Trophoblast cell (in vitro differentiated cells and primary cell): ENCODE measurements around the gene NEK2.
A peak's percentile ranks its signal among the peaks of the same experiment; 100 is the strongest.

Experiments used
- DNase-seq, 2 donors: peaks; one replicate each; pipeline ENCODE4 v3.0.0-alpha.2; 2016
- H2AFZ ChIP-seq: 2 replicates; pipeline ENCODE4 v1.6.1; 2013; ENCODE audit warnings: low read length, moderate library complexity, mild to moderate bottlenecking; ENCODE audit not compliant: insufficient read depth, poor library complexity
- H2AK5ac ChIP-seq: 2 replicates; pipeline ENCODE4 v1.6.1; 2013; ENCODE audit warnings: mild to moderate bottlenecking, low read length
- H2BK120ac ChIP-seq: 2 replicates; pipeline ENCODE4 v1.6.1; 2013; ENCODE audit warnings: low read length, mild to moderate bottlenecking, moderate library complexity; ENCODE audit not compliant: insufficient read depth, poor library complexity
- H2BK12ac ChIP-seq: 2 replicates; pipeline ENCODE4 v1.6.1; 2013; ENCODE audit warnings: mild to moderate bottlenecking, low read length, moderate library complexity
- H2BK5ac ChIP-seq: 2 replicates; pipeline ENCODE4 v1.6.1; 2013; ENCODE audit warnings: low read length, low read depth, moderate library complexity, mild to moderate bottlenecking; ENCODE audit not compliant: poor library complexity
- H3K14ac ChIP-seq: 2 replicates; pipeline ENCODE4 v1.6.1; 2013; ENCODE audit warnings: mild to moderate bottlenecking, low read length
- H3K18ac ChIP-seq: 2 replicates; pipeline ENCODE4 v1.6.1; 2013; ENCODE audit warnings: mild to moderate bottlenecking, low read length
- H3K23ac ChIP-seq: 2 replicates; pipeline ENCODE4 v1.6.1; 2013; ENCODE audit warnings: low read length
- H3K27ac ChIP-seq: 2 replicates; pipeline ENCODE4 v1.5.1; 2013; ENCODE audit warnings: low read depth, mild to moderate bottlenecking, inconsistent platforms, low read length, moderate library complexity
- H3K27me3 ChIP-seq: 2 replicates; pipeline ENCODE4 v1.6.1; 2013; ENCODE audit warnings: inconsistent platforms, mild to moderate bottlenecking, low read length, moderate library complexity; ENCODE audit not compliant: insufficient read depth
- H3K36me3 ChIP-seq, 2 experiments: 1 replicate in 1 of 2; 2 replicates in 1 of 2; pipeline ENCODE4 v1.6.1; 2013; ENCODE audit warnings: low read length in 2 of 2, mild to moderate bottlenecking in 2 of 2, moderate library complexity in 1 of 2; ENCODE audit not compliant: insufficient read depth in 2 of 2, control insufficient read depth in 1 of 2
- H3K4ac ChIP-seq: 2 replicates; pipeline ENCODE4 v1.6.1; 2013; ENCODE audit warnings: low read depth, mild to moderate bottlenecking, low read length, moderate library complexity
- H3K4me1 ChIP-seq, 2 experiments: 1 replicate in 1 of 2; 2 replicates in 1 of 2; pipeline ENCODE4 v1.6.1; 2013; ENCODE audit warnings: low read length in 2 of 2, mild to moderate bottlenecking in 2 of 2, moderate library complexity in 1 of 2; ENCODE audit not compliant: insufficient read depth in 2 of 2, control insufficient read depth in 1 of 2
- H3K4me2 ChIP-seq: 2 replicates; pipeline ENCODE4 v1.6.1; 2013; ENCODE audit warnings: inconsistent platforms, mild to moderate bottlenecking, low read length, moderate library complexity
- H3K4me3 ChIP-seq: 2 replicates; pipeline ENCODE4 v1.5.1; 2013; ENCODE audit warnings: mild to moderate bottlenecking, low read depth, low read length, inconsistent platforms
- H3K79me1 ChIP-seq: one replicate; pipeline ENCODE4 v1.6.1; 2013; ENCODE audit warnings: low read length
- H3K79me2 ChIP-seq: 2 replicates; pipeline ENCODE4 v1.6.1; 2013; ENCODE audit warnings: low read length, mild to moderate bottlenecking; ENCODE audit not compliant: control insufficient read depth, insufficient read depth, poor library complexity
- H3K9ac ChIP-seq: 2 replicates; pipeline ENCODE4 v1.6.1; 2013; ENCODE audit warnings: mild to moderate bottlenecking, low read length
- H3K9me3 ChIP-seq: 2 replicates; pipeline ENCODE4 v1.6.1; 2013; ENCODE audit warnings: low read depth, mild to moderate bottlenecking, control low read depth, inconsistent platforms, low read length; ENCODE audit not compliant: insufficient read depth
- H4K12ac ChIP-seq: 2 replicates; pipeline ENCODE4 v1.6.1; 2013; ENCODE audit warnings: low read depth, mild to moderate bottlenecking, low read length, moderate library complexity
- H4K8ac ChIP-seq: 2 replicates; pipeline ENCODE4 v1.6.1; 2013; ENCODE audit warnings: low read depth, mild to moderate bottlenecking, low read length, moderate library complexity
- H4K91ac ChIP-seq: one replicate; pipeline ENCODE4 v1.6.1; 2013; ENCODE audit warnings: low read depth, mild to moderate bottlenecking, low read length, moderate library complexity
- WGBS: extraction: QIAGEN DNeasy Blood & Tissue Kit; methylation state at CpG from one replicate; pipeline ENCODE4 v1.1.7; 2013; ENCODE audit warnings: missing lambda C conversion rate; ENCODE audit not compliant: insufficient read length, insufficient coverage; ENCODE audit errors: extremely low coverage; 5-methylcytosine and 5-hydroxymethylcytosine counted together

NEK2 gene

GRCh38 chr1:211705467-211706091 lies 30.2 kb upstream of the NEK2 start:
- peaks cover 0 to 4% of the 10 kb centered on the region in 2 experiments for H3K4me1 ChIP-seq
- no peak overlapping the region for H2BK5ac ChIP-seq
- H3K4ac ChIP-seq, result no peak overlapping the region
- no peaks in the 10 kb centered on the region for H3K27me3 ChIP-seq
- H3K79me2 ChIP-seq, result no peaks in the 10 kb centered on the region
- no peak overlapping the region for H3K27ac ChIP-seq
- H4K12ac ChIP-seq, result no peak overlapping the region
- no peak overlapping the region for H3K4me3 ChIP-seq
- H3K9ac ChIP-seq, result no peak overlapping the region
- no peak overlapping the region for H3K23ac ChIP-seq
- H2BK12ac ChIP-seq, result no peak overlapping the region
- no peaks in the 10 kb centered on the region for H3K9me3 ChIP-seq
- no peak overlapping the region for H3K18ac ChIP-seq
- no peak overlapping the region for H3K4me2 ChIP-seq
- no peaks in the 10 kb centered on the region for H3K79me1 ChIP-seq
- H2BK120ac ChIP-seq, result no peak overlapping the region
- H2AFZ ChIP-seq, result no peak overlapping the region
- H3K36me3 ChIP-seq, result no peaks in the 10 kb centered on the region
- peak in 1 of 2 donors; percentile 37 for DNase-seq
- H4K8ac ChIP-seq, result no peak overlapping the region
- H4K91ac ChIP-seq, result no peak overlapping the region
- H2AK5ac ChIP-seq, result no peak overlapping the region
- no CpG with 5 or more reads among the region's 6 CpGs for WGBS
- no peak overlapping the region for H3K14ac ChIP-seq

DNA sequence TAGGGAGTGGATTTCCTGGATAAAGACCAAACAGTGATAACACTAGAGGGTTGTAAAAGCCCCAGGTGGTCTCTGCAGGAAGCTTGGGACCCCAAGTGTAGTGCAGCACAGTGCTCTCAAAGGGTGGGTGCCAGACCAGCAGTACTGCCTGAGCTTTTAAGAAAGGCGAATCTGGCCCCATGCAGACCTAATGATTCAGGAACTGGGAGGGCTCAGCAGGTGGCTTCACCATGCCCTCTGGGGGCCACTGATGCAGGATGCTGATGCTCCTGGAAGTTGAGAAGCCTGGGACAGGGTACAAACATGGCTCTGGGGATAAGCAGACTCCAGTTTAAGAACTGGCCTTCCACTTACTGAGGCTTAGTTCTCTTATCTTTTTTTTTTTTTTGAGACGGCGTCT lies 29.1 kb upstream of the NEK2 start:
- no peak overlapping the region for H2BK5ac ChIP-seq
- H4K8ac ChIP-seq, result no peak overlapping the region
- no peak overlapping the region for H4K12ac ChIP-seq
- no peak overlapping the region for H3K4ac ChIP-seq
- no peaks in the 10 kb centered on the region for H3K27me3 ChIP-seq
- H3K18ac ChIP-seq, result no peak overlapping the region
- no peak overlapping the region for H3K14ac ChIP-seq
- no peak overlapping the region for H3K9ac ChIP-seq
- H3K23ac ChIP-seq, result no peak overlapping the region
- peaks cover 0 to 4% of the 10 kb centered on the region in 2 experiments for H3K4me1 ChIP-seq
- no peaks in the 10 kb centered on the region for H3K79me1 ChIP-seq
- no peak overlapping the region for H2BK12ac ChIP-seq
- no peak overlapping the region for H4K91ac ChIP-seq
- no peak overlapping the region for H3K27ac ChIP-seq
- no peak overlapping the region for H2AK5ac ChIP-seq
- no CpG with 5 or more reads among the region's 3 CpGs for WGBS
- no peak overlapping the region for H3K4me3 ChIP-seq
- DNase-seq, result no peak
- no peaks in the 10 kb centered on the region for H3K9me3 ChIP-seq
- H3K4me2 ChIP-seq, result no peak overlapping the region
- no peak overlapping the region for H2AFZ ChIP-seq
- no peaks in the 10 kb centered on the region for H3K79me2 ChIP-seq
- H2BK120ac ChIP-seq, result no peak overlapping the region
- no peaks in the 10 kb centered on the region for H3K36me3 ChIP-seq

GRCh38 chr1:211703812-211704537 lies 28.6 kb upstream of the NEK2 start:
- WGBS, result no CpG with 5 or more reads among the region's 11 CpGs
- Histone ChIP-seq H3K4me3 (no peak overlapping the region), H2AFZ (no peak overlapping the region), H3K27ac (no peak overlapping the region), H4K91ac (no peak overlapping the region), H2BK5ac (no peak overlapping the region), H3K23ac (no peak overlapping the region), H3K79me1 (no peaks in the 10 kb centered on the region), H3K4me2 (no peak overlapping the region), H3K18ac (no peak overlapping the region), H3K4me1 (peaks cover 0 to 4% of the 10 kb centered on the region in 2 experiments), H3K14ac (no peak overlapping the region), H3K79me2 (no peaks in the 10 kb centered on the region), H3K9ac (no peak overlapping the region), H4K8ac (no peak overlapping the region), H2BK120ac (no peak overlapping the region), H3K27me3 (no peaks in the 10 kb centered on the region), H4K12ac (no peak overlapping the region), H3K4ac (no peak overlapping the region), H3K9me3 (no peaks in the 10 kb centered on the region), H3K36me3 (no peaks in the 10 kb centered on the region), H2BK12ac (no peak overlapping the region), H2AK5ac (no peak overlapping the region)
- no peak for DNase-seq

DNA sequence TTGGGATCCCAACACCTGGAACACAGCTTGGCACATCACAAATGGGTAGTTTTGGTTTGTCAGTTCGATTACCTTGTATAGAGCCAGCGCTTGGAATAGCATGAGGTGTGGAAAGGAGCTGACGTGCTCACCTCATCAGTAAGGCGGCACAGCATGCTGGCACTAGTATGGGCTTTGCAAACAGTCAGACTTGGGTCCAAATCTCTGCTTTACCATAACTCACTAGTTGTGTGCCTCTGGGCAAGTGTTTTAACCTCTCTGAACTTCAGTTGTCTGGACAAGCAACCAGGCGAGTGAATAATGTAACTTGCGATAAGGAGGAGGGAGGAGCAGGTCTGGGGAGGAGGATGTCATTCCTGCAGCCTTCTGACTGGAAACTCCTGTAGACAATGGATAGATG lies 26.3 kb upstream of the NEK2 start:
- no peak overlapping the region for H3K18ac ChIP-seq
- no peak overlapping the region for H2AK5ac ChIP-seq
- no peak overlapping the region for H3K27ac ChIP-seq
- H3K4me1 ChIP-seq, result peaks cover 0 to 4% of the 10 kb centered on the region in 2 experiments
- H3K23ac ChIP-seq, result no peak overlapping the region
- H2AFZ ChIP-seq, result no peak overlapping the region
- no peak for DNase-seq
- H3K9ac ChIP-seq, result no peak overlapping the region
- H3K9me3 ChIP-seq, result no peaks in the 10 kb centered on the region
- H2BK120ac ChIP-seq, result no peak overlapping the region
- no peak overlapping the region for H3K4me3 ChIP-seq
- no peak overlapping the region for H3K14ac ChIP-seq
- no peaks in the 10 kb centered on the region for H3K36me3 ChIP-seq
- H3K4me2 ChIP-seq, result no peak overlapping the region
- no peak overlapping the region for H2BK12ac ChIP-seq
- no peak overlapping the region for H4K12ac ChIP-seq
- WGBS, result no CpG with 5 or more reads among the region's 6 CpGs
- H2BK5ac ChIP-seq, result no peak overlapping the region
- no peak overlapping the region for H4K8ac ChIP-seq
- H4K91ac ChIP-seq, result no peak overlapping the region
- H3K4ac ChIP-seq, result no peak overlapping the region
- no peaks in the 10 kb centered on the region for H3K27me3 ChIP-seq
- no peaks in the 10 kb centered on the region for H3K79me1 ChIP-seq
- no peaks in the 10 kb centered on the region for H3K79me2 ChIP-seq
